Activated CD8-positive, alpha-beta memory T cell treated with anti-CD3 and anti-CD28 coated beads, Interleukin-2, amount 50 U/mL, for 48 hours (primary cell): ENCODE data around the gene POU4F1.

Experiments
- DNase-seq: peaks from one replicate; pipeline ENCODE4 v3.0.0-alpha.2; 2020

The POU4F1 gene

DNA sequence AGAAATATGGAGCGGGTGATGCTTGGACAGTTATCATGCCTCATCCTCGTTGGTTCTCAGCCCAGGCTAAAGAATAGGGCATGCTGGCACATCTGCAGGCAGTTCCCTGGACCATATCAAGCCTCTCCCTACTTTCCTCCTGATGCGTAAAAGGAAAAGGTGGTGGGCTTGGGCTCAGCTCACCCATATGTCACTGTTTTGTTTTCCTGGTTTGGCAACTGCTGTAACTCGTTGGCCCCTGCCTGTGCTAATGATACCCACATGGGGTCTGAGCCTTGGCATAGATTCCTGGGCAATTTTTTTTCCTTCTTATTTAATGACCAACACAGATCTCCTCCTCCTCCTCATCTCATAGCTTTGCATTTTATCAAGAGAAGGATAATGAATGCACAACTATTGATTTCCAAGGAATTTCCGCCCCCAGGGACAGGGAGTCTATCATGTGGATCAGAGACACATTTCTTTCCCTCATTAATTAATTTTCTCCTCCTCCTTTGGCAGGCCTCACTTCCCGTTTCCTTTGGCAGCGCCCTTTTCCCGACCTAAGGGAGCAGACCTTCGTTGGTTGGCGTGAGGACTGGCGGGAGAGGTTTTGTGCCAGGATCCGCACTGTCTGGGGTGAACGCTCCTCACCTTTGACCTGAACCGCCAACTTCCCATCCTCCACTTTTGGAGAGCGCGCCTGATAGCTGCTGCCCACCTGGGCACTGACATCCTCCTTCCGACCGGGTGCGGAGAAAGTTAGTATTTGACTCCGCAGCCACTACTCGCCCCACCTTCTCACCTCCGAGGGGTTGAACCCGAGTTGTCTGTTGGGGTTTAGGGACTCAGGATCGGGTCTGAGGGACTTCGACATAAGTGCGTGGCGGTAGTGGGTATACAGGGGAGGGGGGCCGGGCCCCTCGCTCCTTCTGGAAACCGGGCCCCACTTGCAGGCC lies 3.4 kb upstream of the POU4F1 start:
- DNase-seq: no peak

DNA sequence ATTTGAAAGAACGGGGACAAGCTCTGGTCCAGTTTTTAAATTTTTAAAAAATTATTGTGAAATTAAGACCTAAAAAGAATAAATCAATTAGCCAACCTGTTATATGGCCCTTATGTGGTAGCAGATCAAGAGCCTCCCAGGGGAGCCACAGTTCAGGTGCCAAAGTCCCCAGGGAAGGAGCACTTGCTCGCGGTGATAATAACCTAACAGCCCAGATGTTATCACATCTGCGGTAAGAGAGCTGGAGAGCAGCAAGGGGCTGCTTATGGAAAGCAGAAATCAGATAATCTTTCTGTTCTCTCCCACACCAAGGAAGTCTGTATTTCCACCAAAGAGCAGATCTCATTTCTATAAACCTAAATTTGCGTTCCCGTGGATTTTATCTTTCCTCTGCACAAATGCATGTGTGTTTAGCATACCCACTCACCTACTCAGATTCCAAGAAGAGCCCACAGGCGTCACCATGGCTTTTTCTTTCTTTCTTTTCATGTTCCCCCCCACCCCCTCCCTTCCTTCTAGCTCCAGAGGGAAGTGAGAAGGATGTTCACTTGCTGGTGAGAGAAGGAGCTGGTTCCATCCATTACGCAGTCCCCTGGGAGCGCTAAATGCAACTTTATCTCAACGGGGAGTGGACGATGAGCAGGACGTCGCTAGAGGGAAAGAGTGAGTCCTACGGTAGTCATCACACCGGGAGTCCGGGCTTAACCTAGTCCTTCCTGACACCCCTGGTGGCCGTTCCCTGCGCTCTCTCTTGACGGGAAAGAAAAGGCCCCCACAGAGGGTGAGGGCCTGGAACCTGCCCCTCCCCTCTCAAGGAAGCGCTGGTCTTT lies 1.6 kb upstream of the POU4F1 start:
- no peak for DNase-seq

DNA sequence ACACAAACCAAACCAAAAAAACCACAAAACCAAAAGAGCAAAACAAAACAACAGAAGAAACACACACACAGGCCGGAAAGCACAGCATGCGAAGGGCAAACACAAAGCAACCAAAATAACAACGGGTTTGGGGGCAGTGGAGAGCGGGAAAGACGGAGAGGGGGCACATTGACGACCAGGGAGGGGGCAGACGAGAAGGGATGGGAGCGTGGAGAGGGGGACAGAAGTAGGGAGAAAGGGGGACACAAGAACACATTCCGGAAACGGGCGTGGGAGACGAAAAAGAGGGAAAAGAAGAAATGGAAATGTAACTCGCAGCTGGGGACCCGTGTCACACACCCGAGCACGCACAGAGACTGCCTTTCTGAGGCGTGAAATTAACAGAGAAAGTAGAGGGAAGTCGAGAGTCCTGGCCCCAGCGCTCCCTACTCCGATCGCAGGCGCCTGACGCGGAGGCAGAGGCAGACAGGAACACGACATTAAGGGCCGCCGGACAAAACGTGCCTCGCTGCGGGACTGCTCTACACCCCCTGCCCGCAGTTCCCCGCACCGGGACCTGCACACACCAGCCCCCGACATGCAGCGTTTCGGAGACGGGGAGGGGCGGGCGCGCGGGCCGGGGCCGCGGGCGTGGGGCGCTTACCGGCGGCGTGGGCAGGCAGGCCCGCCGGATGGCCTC lies 652 bp downstream of the POU4F1 start:
- no peak for DNase-seq

GRCh38 chr13:78601874-78602560 lies 1.3 kb downstream of the POU4F1 start:
- DNase-seq: no peak

GRCh38 chr13:78601124-78601873 lies 2.1 kb downstream of the POU4F1 start:
- no peak for DNase-seq

- DNase-seq: no peak
Measured at GRCh38 chr13:78600280-78600883, 3.0 kb downstream of the POU4F1 start.

GRCh38 chr13:78599645-78600279 lies 3.6 kb downstream of the POU4F1 start:
- no peak for DNase-seq

GRCh38 chr13:78598966-78599644 lies 4.2 kb downstream of the POU4F1 start:
- no peak for DNase-seq

- no peak for DNase-seq
Measured at GRCh38 chr13:78598116-78598781, 5.1 kb downstream of the POU4F1 start.

DNA sequence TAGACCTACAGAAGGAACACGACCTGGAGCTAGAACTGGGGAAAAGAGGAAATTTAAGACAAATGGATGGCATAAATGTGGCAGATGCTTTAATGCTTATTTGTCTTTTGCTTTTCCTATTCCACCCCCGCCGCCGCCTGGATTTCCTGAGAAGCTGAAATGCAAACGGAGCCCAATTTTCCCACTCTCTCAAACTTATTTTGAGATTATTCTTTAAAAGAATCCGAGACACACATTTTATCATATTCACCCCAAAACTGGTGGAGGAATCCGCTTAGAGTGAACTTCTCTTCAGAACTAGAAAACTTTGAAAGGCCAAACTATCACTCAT lies 5.8 kb downstream of the POU4F1 start:
- DNase-seq: no peak

- no peak for DNase-seq
Measured at GRCh38 chr13:78596736-78597601, 6.4 kb downstream of the POU4F1 start.

- DNase-seq: no peak
Measured at GRCh38 chr13:78596399-78596735, 7.0 kb downstream of the POU4F1 start.

GRCh38 chr13:78595495-78596398 lies 7.6 kb downstream of the POU4F1 start:
- DNase-seq: no peak

- no peak for DNase-seq
Measured at GRCh38 chr13:78594456-78594975, 8.8 kb downstream of the POU4F1 start.

- no peak for DNase-seq
Measured at GRCh38 chr13:78593652-78594455, 9.5 kb downstream of the POU4F1 start.

- no peak for DNase-seq
Measured at GRCh38 chr13:78593129-78593528, 10.2 kb downstream of the POU4F1 start.

- DNase-seq: no peak
Measured at GRCh38 chr13:78592584-78592983, 10.8 kb downstream of the POU4F1 start.
